ENCODE data around the gene CD84. TPM values are rescaled to one million over a fixed set of nuclear protein-coding genes. Genes with fewer than 3 reads are reported as not detected.
"Not testable (repeated sequence)": the region's sequence is repeated elsewhere in the genome, so short reads cannot be mapped to it uniquely, and the experiment has no call there.

Gene CD84
- polyA plus RNA-seq, 3 donors, result 14.5 to 33.5 (median 31.8) TPM

- H3K4me2 ChIP-seq (replicated peaks; ENCODE audit: extremely low read depth, low read length, poor library complexity, severe bottlenecking), result no peak overlapping the region
- H3K36me3 Mint-ChIP-seq, result no peaks in the 10 kb centered on the region
- peaks cover 28% of the 10 kb centered on the region for H3K4me1 Mint-ChIP-seq
These were observed 58.7 kb downstream of the CD84 start for GRCh38 chr1:160520582-160520981.

GRCh38 chr1:160519642-160520435 is 59.5 kb downstream of the CD84 start:
- DNase-seq, result no peak
- no peak overlapping the region for H3K27ac Mint-ChIP-seq
- no peaks in the 10 kb centered on the region for H3K36me3 Mint-ChIP-seq
- H3K9me3 ChIP-seq (replicated peaks in 1 of 2; ENCODE audit: control insufficient read depth in 1 of 2, insufficient read depth in 1 of 2, low read length in 2 of 2), result no peaks in the 10 kb centered on the region
- peaks cover 2 to 5% (median 2%) of the 10 kb centered on the region in 3 donors for H3K27me3 Mint-ChIP-seq (ENCODE audit: low read depth in 3 of 3)
- intact Hi-C loops (cut with micrococcal nuclease), result no loop called here
- TF ChIP-seq CTCF (IDR thresholded peaks at IDR 0.05), result peak; percentile 17
- no peak overlapping the region for H3K9ac ChIP-seq (ENCODE audit: insufficient read depth, low read length, poor library complexity, severe bottlenecking)
- H3K4me3 ChIP-seq (replicated peaks in 1 of 3; ENCODE audit: low read depth in 2 of 3, low read length in 3 of 3), result no peak overlapping the region
- WGBS (ENCODE audit: insufficient coverage), result 0% methylated on average over 1 of the region's 5 CpGs
- no peaks in the 10 kb centered on the region for H3K27me3 ChIP-seq (ENCODE audit: control insufficient read depth in 2 of 2, insufficient read depth in 2 of 2, low read length in 2 of 2)
- H3K9me3 Mint-ChIP-seq, result peaks cover 0 to 5% (median under 1%) of the 10 kb centered on the region in 7 donors
- no peaks in the 10 kb centered on the region for H3K79me2 ChIP-seq (ENCODE audit: insufficient read depth, low read length)
- peaks cover 0 to 10% of the 10 kb centered on the region in 2 donors for H3K4me1 ChIP-seq (ENCODE audit: control insufficient read depth in 1 of 2, insufficient read depth in 2 of 2, low read length in 2 of 2)
- H3K4me3 Mint-ChIP-seq, result no peak overlapping the region
- H4K20me1 ChIP-seq (ENCODE audit: insufficient read depth, low read length), result no peaks in the 10 kb centered on the region
- no peak overlapping the region for H3K27ac ChIP-seq (ENCODE audit: low read depth in 1 of 2, low read length in 2 of 2)
- H3K4me2 ChIP-seq (replicated peaks; ENCODE audit: extremely low read depth, low read length, poor library complexity, severe bottlenecking), result no peak overlapping the region
- peak overlapping the region; percentile 46 for H2AFZ ChIP-seq (ENCODE audit: insufficient read depth, low read depth, low read length, poor library complexity, severe bottlenecking)
- no peaks in the 10 kb centered on the region for H3K36me3 ChIP-seq (replicated peaks in 1 of 2; ENCODE audit: control insufficient read depth in 1 of 2, insufficient read depth in 2 of 2, low read length in 2 of 2)
- H3K4me1 Mint-ChIP-seq, result peaks cover 28% of the 10 kb centered on the region

More at GRCh38 chr1:160520582-160520981, 58.7 kb downstream of the CD84 start:
- intact Hi-C loops (cut with micrococcal nuclease), result no loop called here
- Histone ChIP-seq H3K27me3 (ENCODE audit: control insufficient read depth in 2 of 2, insufficient read depth in 2 of 2, low read length in 2 of 2) (no peaks in the 10 kb centered on the region), H2AFZ (ENCODE audit: insufficient read depth, low read depth, low read length, poor library complexity, severe bottlenecking) (no peak overlapping the region), H3K4me3 (replicated peaks in 1 of 3; ENCODE audit: low read depth in 2 of 3, low read length in 3 of 3) (no peak overlapping the region), H3K9ac (ENCODE audit: insufficient read depth, low read length, poor library complexity, severe bottlenecking) (no peak overlapping the region), H3K79me2 (ENCODE audit: insufficient read depth, low read length) (no peaks in the 10 kb centered on the region), H3K27ac (ENCODE audit: low read depth in 1 of 2, low read length in 2 of 2) (no peak overlapping the region), H3K9me3 (replicated peaks in 1 of 2; ENCODE audit: control insufficient read depth in 1 of 2, insufficient read depth in 1 of 2, low read length in 2 of 2) (no peaks in the 10 kb centered on the region), H4K20me1 (ENCODE audit: insufficient read depth, low read length) (no peaks in the 10 kb centered on the region), H3K36me3 (replicated peaks in 1 of 2; ENCODE audit: control insufficient read depth in 1 of 2, insufficient read depth in 2 of 2, low read length in 2 of 2) (no peaks in the 10 kb centered on the region), H3K4me1 (ENCODE audit: control insufficient read depth in 1 of 2, insufficient read depth in 2 of 2, low read length in 2 of 2) (peaks cover 0 to 10% of the 10 kb centered on the region in 2 donors)
- WGBS (ENCODE audit: insufficient coverage), result 11% methylated on average over 1 of the region's 2 CpGs
- no peak overlapping the region for H3K4me3 Mint-ChIP-seq
- TF ChIP-seq CTCF (IDR thresholded peaks at IDR 0.05), result no peak
- DNase-seq, result no peak
- H3K9me3 Mint-ChIP-seq, result peaks cover 1 to 6% (median 6%) of the 10 kb centered on the region in 7 donors
- H3K27me3 Mint-ChIP-seq (ENCODE audit: low read depth in 3 of 3), result peaks cover 2 to 5% (median 2%) of the 10 kb centered on the region in 3 donors
- H3K27ac Mint-ChIP-seq, result peak overlapping the region in 1 of 7 donors; percentile 69

- H3K4me3 Mint-ChIP-seq; H3K36me3 Mint-ChIP-seq; H3K27ac Mint-ChIP-seq; H3K4me2 ChIP-seq (replicated peaks; ENCODE audit: extremely low read depth, low read length, poor library complexity, severe bottlenecking); intact Hi-C loops (cut with micrococcal nuclease); H3K4me3 ChIP-seq (replicated peaks in 1 of 3; ENCODE audit: low read depth in 2 of 3, low read length in 3 of 3); H3K27me3 Mint-ChIP-seq (ENCODE audit: low read depth in 3 of 3); H3K9me3 ChIP-seq (replicated peaks in 1 of 2; ENCODE audit: control insufficient read depth in 1 of 2, insufficient read depth in 1 of 2, low read length in 2 of 2); H3K79me2 ChIP-seq (ENCODE audit: insufficient read depth, low read length); H3K27me3 ChIP-seq (ENCODE audit: control insufficient read depth in 2 of 2, insufficient read depth in 2 of 2, low read length in 2 of 2); H2AFZ ChIP-seq (ENCODE audit: insufficient read depth, low read depth, low read length, poor library complexity, severe bottlenecking); H3K9me3 Mint-ChIP-seq; H3K27ac ChIP-seq (ENCODE audit: low read depth in 1 of 2, low read length in 2 of 2); H3K9ac ChIP-seq (ENCODE audit: insufficient read depth, low read length, poor library complexity, severe bottlenecking); DNase-seq; H3K4me1 ChIP-seq (ENCODE audit: control insufficient read depth in 1 of 2, insufficient read depth in 2 of 2, low read length in 2 of 2); H4K20me1 ChIP-seq (ENCODE audit: insufficient read depth, low read length); H3K36me3 ChIP-seq (replicated peaks in 1 of 2; ENCODE audit: control insufficient read depth in 1 of 2, insufficient read depth in 2 of 2, low read length in 2 of 2): not testable (repeated sequence)
- WGBS (ENCODE audit: insufficient coverage), result no CpG with 5 or more reads among the region's 2 CpGs
- H3K4me1 Mint-ChIP-seq, result peaks cover 21% of the 10 kb centered on the region
These were observed 61.8 kb downstream of the CD84 start for GRCh38 chr1:160517519-160517918.

Measured in CD14-positive monocyte (primary cell).